ENCODE data around the gene ACTL6A. TPM values are rescaled to one million over a fixed set of nuclear protein-coding genes. Genes with fewer than 3 reads are reported as not detected.

Gene ACTL6A
- total RNA-seq, 2 donors from 2014 or later: 35.6 to 73.6 TPM

DNA sequence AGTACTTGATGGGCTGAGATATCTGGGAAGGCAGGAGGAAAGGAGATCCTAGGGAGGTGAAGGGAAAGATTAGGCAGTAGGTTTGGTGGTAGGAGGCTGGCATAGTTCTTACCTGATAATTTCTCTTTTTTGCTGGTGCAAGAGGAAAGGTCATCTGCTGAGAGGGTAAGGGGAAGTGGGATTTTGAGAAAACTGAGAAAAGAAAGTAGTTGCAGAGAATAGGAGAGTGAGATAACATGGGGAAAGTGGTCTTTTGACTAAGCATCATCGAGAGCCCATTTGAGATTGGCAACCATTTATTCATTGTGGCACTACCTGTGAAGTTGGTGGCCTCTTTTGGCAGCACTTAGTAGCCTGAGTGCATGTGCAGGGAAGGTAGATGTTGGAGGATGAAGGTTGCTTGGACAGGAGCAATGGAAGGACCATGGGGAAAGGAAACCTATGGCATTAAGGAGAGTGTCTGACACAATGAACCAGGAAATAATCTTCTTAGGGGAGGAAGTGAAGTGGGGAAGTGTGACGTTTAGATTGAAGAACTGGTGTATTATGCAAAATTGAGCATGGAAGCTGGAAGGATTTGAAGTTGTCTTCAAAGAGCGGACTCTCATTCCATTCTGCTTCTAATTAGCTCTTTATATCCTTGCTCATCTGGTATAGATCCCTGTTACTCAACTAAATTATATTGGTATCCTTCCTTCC, 68.2 kb downstream of the ACTL6A start:
- Histone ChIP-seq H3K4me1 (replicated peaks) (no peaks in the 10 kb centered on the region), H3K9me3 (no peaks in the 10 kb centered on the region), H3K27ac (no peak overlapping the region), H3K27me3 (replicated peaks; ENCODE audit: insufficient read depth) (no peaks in the 10 kb centered on the region), H3K4me3 (no peak overlapping the region), H3K36me3 (no peaks in the 10 kb centered on the region)
- TF ChIP-seq POLR2A (IDR thresholded peaks at IDR 0.05): no peak
- no peak for TF ChIP-seq CTCF (IDR thresholded peaks at IDR 0.05)
- no peak for TF ChIP-seq POLR2AphosphoS5 (IDR thresholded peaks at IDR 0.05)
- 90% methylated on average over 3 of the region's 3 CpGs for WGBS
- no peak for DNase-seq (ENCODE audit: low spot score)
- intact Hi-C loops (cut with DNase I): no loop called here

Small RNA genes lying within 50 kb of the gene (small RNA-seq; reads per million reads assigned to genes)
- gene AC090425.1 (0 reads per million in 2 donors), gene RF01210 (0 reads per million in 2 donors)

Other genes with a start within 250 kb of the ACTL6A start
- 10 to 100 TPM; 48.6 to 50.7 TPM for gene ZNF639, start 239.9 kb upstream of the ACTL6A start, total RNA-seq
- 10 to 100 TPM; 37.3 to 44.3 TPM for gene MFN1, start 215.2 kb upstream of the ACTL6A start, total RNA-seq
- 10 to 100 TPM in 1 of 2 donors, 1 to 10 TPM in 1; 6.3 to 11.9 TPM for gene GNB4, start 111.5 kb upstream of the ACTL6A start, total RNA-seq
- gene MRPL47, start 41.7 kb downstream of the ACTL6A start, total RNA-seq: 10 to 100 TPM; 19.8 to 40.2 TPM
- 100 to 1,000 TPM in 1 of 2 donors, 10 to 100 TPM in 1; 75.9 to 122 TPM for gene NDUFB5, start 41.9 kb downstream of the ACTL6A start, total RNA-seq
- 10 to 100 TPM; 11.7 to 52.6 TPM for gene USP13, start 90.1 kb downstream of the ACTL6A start, total RNA-seq

Data from prostate gland (tissue), 2 donors.